AG04450 (cell line): ENCODE measurements around the gene HOXD12. TPM values are rescaled to one million over a fixed set of nuclear protein-coding genes. Genes with fewer than 3 reads are reported as not detected.

Experiments
- CTCF ChIA-PET: fragments of 300-600, 350-600 bp; formaldehyde crosslinking; extraction: SDS; loops from one replicate; lab custom pipeline; 2022; ENCODE audit warnings: antibody characterized with exemption, inconsistent platforms; lab: Charles Lee
- POLR2A ChIA-PET: fragments of 350-600 bp; formaldehyde crosslinking; extraction: SDS; loops from one replicate; lab custom pipeline; 2021; ENCODE audit warnings: antibody characterized with exemption, inconsistent platforms; lab: Yijun Ruan, JAX
- DNase-seq: peaks from one replicate; pipeline ENCODE4 v3.0.0-alpha.2; 2011; ENCODE audit warnings: low read depth, low spot score
- H3K27ac ChIP-seq: one replicate; pipeline ENCODE4 v1.5.1; 2012; ENCODE audit warnings: low read depth, low read length, control low read depth
- H3K27me3 ChIP-seq: one replicate; pipeline ENCODE4 v1.6.0; 2012; ENCODE audit warnings: low read length; ENCODE audit not compliant: control insufficient read depth, insufficient read depth
- H3K4me3 ChIP-seq: 2 replicates; pipeline ENCODE4 v1.5.1; 2011; ENCODE audit warnings: mild to moderate bottlenecking, low read depth, low read length, control low read depth
- H3K9me3 ChIP-seq: 2 replicates; pipeline ENCODE4 v1.5.1; 2012; ENCODE audit warnings: low read length; ENCODE audit not compliant: control insufficient read depth, insufficient read depth
- CTCF ChIP-seq: IDR thresholded peaks from 2 replicates; pipeline ENCODE4 v1.5.1; 2011; ENCODE audit warnings: low read depth, low read length, control low read depth, inconsistent platforms
- polyA plus RNA-seq: library from polyadenylated mRNA; depleted of rRNA; stranded (reverse); fragments of >200 nt; gene quantifications from 2 replicates; pipeline ENCODE4 v1.2.3, GENCODE V29; 2011

Gene HOXD12
- polyA plus RNA-seq, 1 experiment, result not detected

- TF ChIP-seq CTCF, result no peak
- no peak for DNase-seq
- CTCF ChIA-PET, result interaction anchor here (1.3 to 6.3 kb wide), 3 partner anchors 332 to 529 kb away, joined by 3 to 184 read pairs (median 6); no protein-coding TSS in a partner anchor
Measured at GRCh38 chr2:176123411-176124109, 24.0 kb downstream of the HOXD12 start.

GRCh38 chr2:176124110-176124946 lies 24.7 kb downstream of the HOXD12 start:
- CTCF ChIA-PET, result interaction anchor here (1.3 to 6.3 kb wide), 3 partner anchors 331 to 528 kb away, joined by 3 to 184 read pairs (median 6); no protein-coding TSS in a partner anchor
- peaks cover 8% of the 10 kb centered on the region for H3K9me3 ChIP-seq
- H3K4me3 ChIP-seq, result no peak overlapping the region
- no peak for DNase-seq
- peaks cover 92% of the 10 kb centered on the region for H3K27me3 ChIP-seq
- TF ChIP-seq CTCF, result no peak
- POLR2A ChIA-PET, result no interaction called here
- no peak overlapping the region for H3K27ac ChIP-seq

More at GRCh38 chr2:176123411-176124109, 24.0 kb downstream of the HOXD12 start:
- H3K27ac ChIP-seq, result no peak overlapping the region
- peaks cover 91% of the 10 kb centered on the region for H3K27me3 ChIP-seq
- no peak overlapping the region for H3K4me3 ChIP-seq
- POLR2A ChIA-PET, result no interaction called here
- peaks cover 6% of the 10 kb centered on the region for H3K9me3 ChIP-seq

GRCh38 chr2:176124947-176125771 lies 25.6 kb downstream of the HOXD12 start:
- POLR2A ChIA-PET, result interaction anchor here (0.7 kb wide), 1 partner anchor 327 kb away, joined by 10 read pairs; no protein-coding TSS in a partner anchor
- H3K9me3 ChIP-seq, result peaks cover 10% of the 10 kb centered on the region

GRCh38 chr2:176125772-176126054 lies 26.1 kb downstream of the HOXD12 start:
- ChIA-PET POLR2A (interaction anchor here (0.7 kb wide), 1 partner anchor 326 kb away, joined by 10 read pairs; no protein-coding TSS in a partner anchor), CTCF (interaction anchor here (0.6 to 6.3 kb wide), 6 partner anchors 329 to 1023 kb away, joined by 8 to 184 read pairs (median 63); no protein-coding TSS in a partner anchor)
- no peak for TF ChIP-seq CTCF
- DNase-seq, result no peak
- H3K4me3 ChIP-seq, result no peak overlapping the region
- H3K27me3 ChIP-seq, result peaks cover 84% of the 10 kb centered on the region
- H3K9me3 ChIP-seq, result peaks cover 10% of the 10 kb centered on the region; the same call in 1 of the 2 replicates
- no peak overlapping the region for H3K27ac ChIP-seq

More at GRCh38 chr2:176124947-176125771, 25.6 kb downstream of the HOXD12 start:
- peaks cover 86% of the 10 kb centered on the region for H3K27me3 ChIP-seq
- CTCF ChIA-PET, result interaction anchor here (0.6 to 6.3 kb wide), 6 partner anchors 330 to 1023 kb away, joined by 8 to 184 read pairs (median 63); no protein-coding TSS in a partner anchor
- TF ChIP-seq CTCF, result no peak
- H3K27ac ChIP-seq, result no peak overlapping the region
- DNase-seq, result no peak
- no peak overlapping the region for H3K4me3 ChIP-seq
